GM23338 (cell line): Measurements from ENCODE around the gene POMT2. TPM values are rescaled to one million over a fixed set of nuclear protein-coding genes. Genes with fewer than 3 reads are reported as not detected.

Experiments used
- ATAC-seq: fragments of 200-7000 bp; cut with Tn5 transposase; 3 replicates; pipeline ENCODE4 v1.9.1; 2020
- DNase-seq: peaks from one replicate; pipeline ENCODE4 v3.0.0-alpha.2; 2015; ENCODE audit warnings: low spot score
- H2AFZ ChIP-seq: fragments of 200-600 bp; sonication (generic); 2 replicates; pipeline ENCODE4 v1.8.0; 2016; ENCODE audit warnings: antibody characterized with exemption, mild to moderate bottlenecking, moderate library complexity
- H3F3A ChIP-seq: fragments of 200-600 bp; sonication (generic); replicated peaks from 2 replicates; pipeline ENCODE4 v1.8.0; 2017; ENCODE audit warnings: antibody characterized with exemption, mixed run types, low read depth
- H3K27ac ChIP-seq: fragments of 200-600 bp; sonication (generic); 2 replicates; pipeline ENCODE4 v1.6.1; 2016; ENCODE audit warnings: low read depth
- H3K27me3 ChIP-seq: fragments of 200-600 bp; sonication (generic); 2 replicates; pipeline ENCODE4 v1.8.0; 2016; ENCODE audit warnings: mild to moderate bottlenecking, mixed run types, moderate library complexity; ENCODE audit not compliant: insufficient read depth
- H3K36me3 ChIP-seq: fragments of 200-600 bp; sonication (generic); 2 replicates; pipeline ENCODE4 v1.8.0; 2016; ENCODE audit warnings: mild to moderate bottlenecking; ENCODE audit not compliant: insufficient read depth
- H3K4me1 ChIP-seq: fragments of 200-600 bp; sonication (generic); 2 replicates; pipeline ENCODE4 v1.8.0; 2016; ENCODE audit warnings: mild to moderate bottlenecking, moderate library complexity; ENCODE audit not compliant: insufficient read depth
- H3K4me2 ChIP-seq: fragments of 200-600 bp; sonication (generic); 2 replicates; pipeline ENCODE4 v1.7.1; 2017; ENCODE audit warnings: mixed run types
- H3K4me3 ChIP-seq: fragments of 200-600 bp; sonication (generic); 2 replicates; pipeline ENCODE4 v1.6.1; 2016; ENCODE audit warnings: mixed run types
- H3K79me2 ChIP-seq: fragments of 200-600 bp; sonication (generic); replicated peaks from 2 replicates; pipeline ENCODE4 v1.8.0; 2017; ENCODE audit warnings: mild to moderate bottlenecking; ENCODE audit not compliant: insufficient read depth
- H3K9me2 ChIP-seq: fragments of 200-600 bp; sonication (generic); 2 replicates; pipeline ENCODE4 v1.8.0; 2017; ENCODE audit not compliant: insufficient read depth
- H4K20me1 ChIP-seq: fragments of 200-600 bp; sonication (generic); replicated peaks from 2 replicates; pipeline ENCODE4 v1.8.0; 2017; ENCODE audit warnings: mild to moderate bottlenecking; ENCODE audit not compliant: insufficient read depth
- H3K27ac Mint-ChIP-seq: 2 replicates; pipeline ENCODE4 v1.8.0; 2020; ENCODE audit warnings: inconsistent platforms, mild to moderate bottlenecking, moderate library complexity, mixed read lengths
- H3K27me3 Mint-ChIP-seq: 3 replicates; pipeline ENCODE4 v1.8.0; 2022; ENCODE audit warnings: low read depth, mild to moderate bottlenecking, moderate library complexity, mixed read lengths, inconsistent platforms; ENCODE audit not compliant: insufficient read depth, poor library complexity
- H3K36me3 Mint-ChIP-seq: 3 replicates; pipeline ENCODE4 v1.8.0; 2021; ENCODE audit warnings: low read depth, mild to moderate bottlenecking, inconsistent platforms, moderate library complexity, mixed read lengths
- H3K4me1 Mint-ChIP-seq: 3 replicates; pipeline ENCODE4 v1.8.0; 2020; ENCODE audit warnings: mild to moderate bottlenecking, inconsistent platforms, mixed read lengths
- H3K4me3 Mint-ChIP-seq: 3 replicates; pipeline ENCODE4 v1.8.0; 2021; ENCODE audit warnings: moderate library complexity, mild to moderate bottlenecking, inconsistent platforms, mixed read lengths
- H3K9me3 Mint-ChIP-seq: 3 replicates; pipeline ENCODE4 v1.8.0; 2020; ENCODE audit warnings: moderate library complexity, mild to moderate bottlenecking, inconsistent platforms, mixed read lengths
- CREB1 ChIP-seq: fragments of 250-450 bp; sonication (Bioruptor Pico); IDR thresholded peaks from 2 replicates; pipeline ENCODE4 v1.5.0; 2020; ENCODE audit warnings: low read depth, mild to moderate bottlenecking, moderate library complexity
- CTCF ChIP-seq, 2 experiments: fragments of 200-600 bp in 1 of 2; sonication (generic) in 1 of 2; conservative IDR thresholded peaks; 2 replicates each; pipeline versions ENCODE4 v1.5.1 to v1.6.1; 2016 to 2017; ENCODE audit warnings: antibody characterized with exemption in 2 of 2, low read depth in 2 of 2, mild to moderate bottlenecking in 2 of 2, moderate library complexity in 1 of 2
- ETS1 ChIP-seq: IDR thresholded peaks from 2 replicates; pipeline ENCODE4 v1.6.1; 2016; ENCODE audit warnings: antibody characterized with exemption
- EZH2 ChIP-seq: fragments of 200-600 bp; sonication (generic); IDR thresholded peaks from one replicate; pipeline ENCODE4 v1.8.0; 2017; ENCODE audit warnings: antibody characterized with exemption, mild to moderate bottlenecking, low read depth; ENCODE audit not compliant: unreplicated experiment
- EZH2phosphoT487 ChIP-seq: fragments of 200-600 bp; sonication (generic); IDR thresholded peaks from one replicate; pipeline ENCODE4 v1.8.1; 2018; ENCODE audit warnings: antibody characterized with exemption; ENCODE audit not compliant: unreplicated experiment
- JUNB ChIP-seq: IDR thresholded peaks from one replicate; pipeline ENCODE4 v1.6.1; 2016; ENCODE audit warnings: antibody characterized with exemption; ENCODE audit not compliant: unreplicated experiment
- NANOG ChIP-seq: IDR thresholded peaks from 2 replicates; pipeline ENCODE4 v1.6.1; 2016; ENCODE audit warnings: antibody characterized with exemption, borderline replicate concordance
- POLR2AphosphoS5 ChIP-seq: IDR thresholded peaks from 2 replicates; pipeline ENCODE4 v1.6.1; 2016; ENCODE audit warnings: antibody characterized with exemption, low read depth
- REST ChIP-seq: IDR thresholded peaks from one replicate; pipeline ENCODE4 v1.6.1; 2018; ENCODE audit warnings: antibody characterized with exemption; ENCODE audit not compliant: unreplicated experiment
- STAT1 ChIP-seq: IDR thresholded peaks from one replicate; pipeline ENCODE4 v1.6.1; 2016; ENCODE audit warnings: antibody characterized with exemption; ENCODE audit not compliant: unreplicated experiment
- ZNF114 ChIP-seq: fragments of 250-450 bp; sonication (Bioruptor Pico); IDR thresholded peaks from 2 replicates; pipeline ENCODE4 v1.5.0; 2020; ENCODE audit warnings: mild to moderate bottlenecking, moderate library complexity
- ZNF331 ChIP-seq: fragments of 250-450 bp; sonication (Bioruptor Pico); IDR thresholded peaks from 2 replicates; pipeline ENCODE4 v1.5.0; 2020; ENCODE audit warnings: low read depth, mild to moderate bottlenecking, moderate library complexity
- ZNF462 ChIP-seq: fragments of 250-450 bp; sonication (Bioruptor Pico); IDR thresholded peaks from 2 replicates; pipeline ENCODE4 v1.5.0; 2020; ENCODE audit warnings: mild to moderate bottlenecking, moderate library complexity
- polyA plus RNA-seq: library from polyadenylated mRNA; unstranded; fragments of >200 nt; fragmentation: Nextera tagmentation; extraction: Ambion mirVana; gene quantifications from 2 replicates; pipeline ENCODE4 v1.2.1, GENCODE V29; 2016
- total RNA-seq: library from RNA; depleted of rRNA; stranded (reverse); fragments of >200 nt; shearing (Covaris generic); gene quantifications from 2 replicates; pipeline ENCODE4 v1.2.3, GENCODE V29; 2014

Gene POMT2
- total and polyA plus RNA-seq, 2 experiments from 2014 or later: 24.3 to 29.9 TPM

GRCh38 chr14:77225254-77225653 lies 95.4 kb downstream of the POMT2 start:
- H3K4me1 Mint-ChIP-seq: peaks cover 48% of the 10 kb centered on the region
- H3F3A ChIP-seq: no peaks in the 10 kb centered on the region
- H3K79me2 ChIP-seq: no peaks in the 10 kb centered on the region
- H4K20me1 ChIP-seq: no peaks in the 10 kb centered on the region
- no peak overlapping the region for H3K4me2 ChIP-seq
- H3K27me3 Mint-ChIP-seq: peaks cover 11% of the 10 kb centered on the region
- no peaks in the 10 kb centered on the region; the same call in 2 of the 3 replicates for H3K9me3 Mint-ChIP-seq
- no peak overlapping the region for H3K27ac Mint-ChIP-seq
- H3K36me3 ChIP-seq: no peaks in the 10 kb centered on the region
- H3K4me3 Mint-ChIP-seq: no peak overlapping the region
- ATAC-seq (peak; percentile 24), DNase-seq (no peak)
- H3K27ac ChIP-seq: no peak overlapping the region
- no peak overlapping the region for H2AFZ ChIP-seq
- peaks cover 32% of the 10 kb centered on the region for H3K4me1 ChIP-seq
- H3K4me3 ChIP-seq: no peak overlapping the region
- H3K36me3 Mint-ChIP-seq: no peaks in the 10 kb centered on the region; the same call in 2 of the 3 replicates
- H3K27me3 ChIP-seq: no peaks in the 10 kb centered on the region
- no peaks in the 10 kb centered on the region for H3K9me2 ChIP-seq
- TF ChIP-seq REST: no peak
- no peak for TF ChIP-seq POLR2AphosphoS5
- TF ChIP-seq ETS1: no peak
- no peak for TF ChIP-seq ZNF462 (CRISPR knock-in tag)
- TF ChIP-seq EZH2phosphoT487: no peak
- no peak for TF ChIP-seq EZH2
- no peak for TF ChIP-seq NANOG
- TF ChIP-seq STAT1: no peak
- TF ChIP-seq CREB1 (CRISPR knock-in tag): no peak
- TF ChIP-seq JUNB: no peak
- no peak for TF ChIP-seq CTCF (conservative IDR thresholded peaks at IDR 0.05; ENCODE audit: low read depth in 2 of 2)
- no peak for TF ChIP-seq ZNF331 (CRISPR knock-in tag)
- TF ChIP-seq ZNF114: no peak
